Panc1 (cell line): ENCODE data around the gene TMEM165. TPM values are rescaled to one million over a fixed set of nuclear protein-coding genes. Genes with fewer than 3 reads are reported as not detected.

ENCODE experiments used
- ATAC-seq: fragments of 200-7000 bp; cut with Tn5 transposase; 2 replicates; pipeline ENCODE4 v1.9.1; 2020; ENCODE audit warnings: mild to moderate bottlenecking, moderate library complexity
- BruUV-seq: library from RNA; stranded (reverse); fragments of 400-500 nt; replicated peaks from 2 replicates; lab custom pipeline; 2021; lab: Mats Ljungman, UMichigan
- CTCF ChIA-PET: fragments of 300-600 bp; sonication (Branson Sonifier 250); formaldehyde crosslinking; loops from one replicate; lab custom pipeline; 2022; ENCODE audit warnings: antibody characterized with exemption; lab: Charles Lee
- POLR2A ChIA-PET: fragments of 300-600 bp; sonication (Branson Sonifier 250); formaldehyde crosslinking; loops from one replicate; lab custom pipeline; 2022; ENCODE audit warnings: antibody characterized with exemption; lab: Charles Lee
- DNase-seq: peaks from one replicate; pipeline ENCODE4 v3.0.0-alpha.2; 2010; ENCODE audit warnings: low read depth, low spot score
- H3K27ac ChIP-seq: 2 replicates; pipeline ENCODE4 v1.5.1; 2011; ENCODE audit warnings: mild to moderate bottlenecking, low read length, inconsistent platforms
- H3K27me3 ChIP-seq: fragments of 200-500 bp; sonication (Bioruptor generic); 2 replicates; pipeline ENCODE4 v1.6.0; 2014; ENCODE audit warnings: low read length, inconsistent platforms; ENCODE audit not compliant: control insufficient read depth, insufficient read depth
- H3K36me3 ChIP-seq: fragments of 200-500 bp; sonication (Bioruptor generic); 2 replicates; pipeline ENCODE4 v1.5.1; 2014; ENCODE audit warnings: inconsistent platforms, mild to moderate bottlenecking, low read length, moderate library complexity; ENCODE audit not compliant: control insufficient read depth, insufficient read depth
- H3K4me1 ChIP-seq: 2 replicates; pipeline ENCODE4 v1.5.1; 2011; ENCODE audit warnings: inconsistent platforms, mild to moderate bottlenecking, low read length, moderate library complexity; ENCODE audit not compliant: control insufficient read depth, insufficient read depth
- H3K4me3 ChIP-seq, 2 experiments: 2 replicates each; pipeline ENCODE4 v1.5.1; 2011 to 2012; ENCODE audit warnings: low read depth in 2 of 2, low read length in 2 of 2, mild to moderate bottlenecking in 2 of 2, inconsistent platforms in 1 of 2, moderate library complexity in 1 of 2
- H3K9me3 ChIP-seq: fragments of 200-500 bp; sonication (Bioruptor generic); 2 replicates; pipeline ENCODE4 v1.5.1; 2014; ENCODE audit warnings: low read depth, mild to moderate bottlenecking, inconsistent platforms, low read length, moderate library complexity; ENCODE audit not compliant: control insufficient read depth, insufficient read depth
- CTCF ChIP-seq: fragments of 450-650 bp; IDR thresholded peaks from 2 replicates; pipeline ENCODE4 v1.5.1; 2017; ENCODE audit warnings: mild to moderate bottlenecking
- POLR2AphosphoS5 ChIP-seq: IDR thresholded peaks from 2 replicates; pipeline ENCODE4 v1.6.1; 2012; ENCODE audit warnings: mild to moderate bottlenecking, low read depth, low read length, moderate library complexity
- REST ChIP-seq, 2 experiments: IDR thresholded peaks; 2 replicates each; pipeline ENCODE4 v1.6.1; 2011 to 2012; ENCODE audit warnings: low read depth in 2 of 2, control low read depth in 1 of 2, low read length in 1 of 2, mild to moderate bottlenecking in 1 of 2, moderate library complexity in 1 of 2; ENCODE audit not compliant: insufficient read depth in 1 of 2
- SIN3A ChIP-seq: IDR thresholded peaks from 2 replicates; pipeline ENCODE4 v1.6.1; 2012; ENCODE audit warnings: low read depth, mild to moderate bottlenecking, low read length, moderate library complexity, borderline replicate concordance; ENCODE audit not compliant: insufficient read depth
- TCF7L2 ChIP-seq: IDR thresholded peaks from 2 replicates; pipeline ENCODE4 v1.6.1; 2011; ENCODE audit warnings: mild to moderate bottlenecking, low read depth, low read length, inconsistent platforms
- in situ Hi-C: cut with HindIII; loops from 2 replicates; pipeline ENCODE4 v1.10.0; 2016; ENCODE audit warnings: low sequenced_read_pairs, low pct_unique_long_range_greater_than_20kb
- intact Hi-C: fragments of 100-400 bp; cut with micrococcal nuclease; formaldehyde crosslinking; loops from one replicate; pipeline ENCODE4 v1.10.0; 2022; ENCODE audit not compliant: unreplicated experiment
- total RNA-seq: library from RNA; stranded (reverse); gene quantifications from one replicate; pipeline ENCODE4 v1.2.1, GENCODE V29; 2021; ENCODE audit not compliant: unreplicated experiment

The TMEM165 gene
- total RNA-seq, 1 experiment from 2014 or later, result 54.6 TPM

GRCh38 chr4:55424791-55425190, 29.0 kb downstream of the TMEM165 start:
- in situ Hi-C loops (no loop called here), intact Hi-C loops (no loop called here)
- H3K36me3 ChIP-seq, result peaks cover 23% of the 10 kb centered on the region
- DNase-seq (no peak), ATAC-seq (no peak)
- H3K27me3 ChIP-seq, result no peaks in the 10 kb centered on the region
- H3K4me3 ChIP-seq, result no peak overlapping the region
- H3K4me1 ChIP-seq, result no peaks in the 10 kb centered on the region
- no peak overlapping the region for H3K27ac ChIP-seq
- ChIA-PET CTCF (no interaction called here), POLR2A (no interaction called here)
- no TSS peak for BruUV-seq
- no peaks in the 10 kb centered on the region for H3K9me3 ChIP-seq
- no peak for TF ChIP-seq SIN3A
- TF ChIP-seq POLR2AphosphoS5, result no peak
- TF ChIP-seq REST (IDR thresholded peaks at IDR 0.05; ENCODE audit: insufficient read depth in 1 of 2, low read depth in 2 of 2, low read length in 1 of 2), result no peak
- no peak for TF ChIP-seq CTCF
- TF ChIP-seq TCF7L2, result no peak

- no peak for ATAC-seq
- TF ChIP-seq CTCF (no peak), SIN3A (no peak), POLR2AphosphoS5 (no peak), REST (IDR thresholded peaks at IDR 0.05; ENCODE audit: insufficient read depth in 1 of 2, low read depth in 2 of 2, low read length in 1 of 2) (no peak), TCF7L2 (no peak)
- Histone ChIP-seq H3K36me3 (peaks cover 28% of the 10 kb centered on the region), H3K4me1 (no peaks in the 10 kb centered on the region), H3K9me3 (no peaks in the 10 kb centered on the region), H3K27ac (no peak overlapping the region), H3K27me3 (no peaks in the 10 kb centered on the region), H3K4me3 (no peak overlapping the region)
- no TSS peak for BruUV-seq
- ChIA-PET CTCF (no interaction called here), POLR2A (interaction anchor here (1.1 kb wide), 1 partner anchor 14 kb away, joined by 7 read pairs; no protein-coding TSS in a partner anchor)
- intact Hi-C loops (no loop called here), in situ Hi-C loops (no loop called here)
- DNase-seq, result no peak
Observed at GRCh38 chr4:55431710-55432336, 36.1 kb downstream of the TMEM165 start.
